IPS-18c (cell line): ENCODE data around the gene HSD11B2.

Source experiments
- H3K4me3 ChIP-seq: 2 replicates; pipeline ENCODE4 v1.7.0; 2013; ENCODE audit warnings: low read depth, mild to moderate bottlenecking, low read length, moderate library complexity; ENCODE audit not compliant: insufficient read depth
- H3K9me3 ChIP-seq: one replicate; pipeline ENCODE4 v1.6.1; 2013; ENCODE audit warnings: mild to moderate bottlenecking, low read length, moderate library complexity; ENCODE audit not compliant: control insufficient read depth, insufficient read depth

HSD11B2 gene

GRCh38 chr16:67470359-67470758 is 39.4 kb downstream of the HSD11B2 start:
- Histone ChIP-seq H3K9me3 (no peaks in the 10 kb centered on the region), H3K4me3 (no peak overlapping the region)

- Histone ChIP-seq H3K9me3 (no peaks in the 10 kb centered on the region), H3K4me3 (no peak overlapping the region)
These were observed 41.0 kb downstream of the HSD11B2 start for GRCh38 chr16:67471758-67472384.

- Histone ChIP-seq H3K4me3 (no peak overlapping the region), H3K9me3 (no peaks in the 10 kb centered on the region)
These were observed 43.9 kb downstream of the HSD11B2 start for GRCh38 chr16:67474551-67475455.

- no peak overlapping the region for H3K4me3 ChIP-seq
- no peaks in the 10 kb centered on the region for H3K9me3 ChIP-seq
These were observed 47.1 kb downstream of the HSD11B2 start for GRCh38 chr16:67477960-67478554.

- Histone ChIP-seq H3K4me3 (peak within 1 kb of the TSS; percentile 95), H3K9me3 (no peaks in the 10 kb centered on the region)
These were observed 50.1 kb downstream of the HSD11B2 start, which contains the start of gene ATP6V0D1 for GRCh38 chr16:67480833-67481560. Gene ATP6V0D1, minus strand, starts transcription at chr16:67481157. Its CDS starts 71 bp downstream, at chr16:67481086.

- no peaks in the 10 kb centered on the region for H3K9me3 ChIP-seq
- peak overlapping the region; percentile 95 for H3K4me3 ChIP-seq
These were observed 50.8 kb downstream of the HSD11B2 start for GRCh38 chr16:67481561-67482232.

GRCh38 chr16:67482233-67482924 is 51.5 kb downstream of the HSD11B2 start:
- no peak overlapping the region for H3K4me3 ChIP-seq
- no peaks in the 10 kb centered on the region for H3K9me3 ChIP-seq

- H3K9me3 ChIP-seq, result no peaks in the 10 kb centered on the region
- no peak within 1 kb of the TSS for H3K4me3 ChIP-seq
These were observed 52.2 kb downstream of the HSD11B2 start, which contains the start of gene AGRP for GRCh38 chr16:67483150-67483549. Gene AGRP, minus strand, starts transcription at chr16:67483547. Its CDS starts 149 bp downstream, at chr16:67483398.

- H3K4me3 ChIP-seq, result no peak overlapping the region
- no peaks in the 10 kb centered on the region for H3K9me3 ChIP-seq
These were observed 53.0 kb downstream of the HSD11B2 start for GRCh38 chr16:67483731-67484525.

GRCh38 chr16:67486805-67487204 is 55.9 kb downstream of the HSD11B2 start:
- Histone ChIP-seq H3K4me3 (no peak overlapping the region), H3K9me3 (no peaks in the 10 kb centered on the region)
